Osteocyte (in vitro differentiated cells): Measurements from ENCODE around the gene CRY2. TPM values are rescaled to one million over a fixed set of nuclear protein-coding genes. Genes with fewer than 3 reads are reported as not detected.

ENCODE experiments used
- DNase-seq: peaks from one replicate; pipeline ENCODE4 v3.0.0; 2021; ENCODE audit warnings: mixed read lengths; ENCODE audit not compliant: unreplicated experiment; ENCODE audit errors: extremely low spot score
- H3K27ac Mint-ChIP-seq: one replicate; pipeline ENCODE4 v1.8.0; 2021; ENCODE audit warnings: mild to moderate bottlenecking, mixed read lengths; ENCODE audit not compliant: unreplicated experiment
- H3K27me3 Mint-ChIP-seq: one replicate; pipeline ENCODE4 v1.8.0; 2021; ENCODE audit warnings: mixed read lengths; ENCODE audit not compliant: unreplicated experiment
- H3K36me3 Mint-ChIP-seq: one replicate; pipeline ENCODE4 v1.8.0; 2021; ENCODE audit warnings: mixed read lengths; ENCODE audit not compliant: unreplicated experiment
- H3K4me1 Mint-ChIP-seq: one replicate; pipeline ENCODE4 v1.8.0; 2021; ENCODE audit warnings: mixed read lengths; ENCODE audit not compliant: unreplicated experiment
- H3K4me3 Mint-ChIP-seq: one replicate; pipeline ENCODE4 v1.8.0; 2021; ENCODE audit warnings: mild to moderate bottlenecking, moderate library complexity, mixed read lengths; ENCODE audit not compliant: unreplicated experiment
- H3K9me3 Mint-ChIP-seq: one replicate; pipeline ENCODE4 v1.8.0; 2021; ENCODE audit warnings: mixed read lengths; ENCODE audit not compliant: unreplicated experiment
- long read RNA-seq: library from polyadenylated mRNA; unstranded; transcript quantifications from one replicate; pipeline ENCODE4 v2.0.0, GENCODE V29; 2021
- total RNA-seq: library from RNA; stranded (reverse); gene quantifications from 2 replicates; pipeline ENCODE4 v1.2.1, GENCODE V29; 2021
- TF ChIP-seq, protein P1 (sequence below): fragments of 200-600 bp; sonication (generic); IDR thresholded peaks from 2 replicates; pipeline ENCODE4 v1.5.0; 2021; ENCODE audit warnings: antibody characterized with exemption, mild to moderate bottlenecking, moderate library complexity

The CRY2 gene
- 18.2 and 18.6 TPM in 2 replicates for total RNA-seq
- long read RNA-seq, full-length matches to known transcripts, result 18 of 27 reads
- long read RNA-seq, partial matches to known transcripts, result 3 of 27 reads
- long read RNA-seq, other reads (novel, unspliced or antisense), result 6 of 27 reads

DNA sequence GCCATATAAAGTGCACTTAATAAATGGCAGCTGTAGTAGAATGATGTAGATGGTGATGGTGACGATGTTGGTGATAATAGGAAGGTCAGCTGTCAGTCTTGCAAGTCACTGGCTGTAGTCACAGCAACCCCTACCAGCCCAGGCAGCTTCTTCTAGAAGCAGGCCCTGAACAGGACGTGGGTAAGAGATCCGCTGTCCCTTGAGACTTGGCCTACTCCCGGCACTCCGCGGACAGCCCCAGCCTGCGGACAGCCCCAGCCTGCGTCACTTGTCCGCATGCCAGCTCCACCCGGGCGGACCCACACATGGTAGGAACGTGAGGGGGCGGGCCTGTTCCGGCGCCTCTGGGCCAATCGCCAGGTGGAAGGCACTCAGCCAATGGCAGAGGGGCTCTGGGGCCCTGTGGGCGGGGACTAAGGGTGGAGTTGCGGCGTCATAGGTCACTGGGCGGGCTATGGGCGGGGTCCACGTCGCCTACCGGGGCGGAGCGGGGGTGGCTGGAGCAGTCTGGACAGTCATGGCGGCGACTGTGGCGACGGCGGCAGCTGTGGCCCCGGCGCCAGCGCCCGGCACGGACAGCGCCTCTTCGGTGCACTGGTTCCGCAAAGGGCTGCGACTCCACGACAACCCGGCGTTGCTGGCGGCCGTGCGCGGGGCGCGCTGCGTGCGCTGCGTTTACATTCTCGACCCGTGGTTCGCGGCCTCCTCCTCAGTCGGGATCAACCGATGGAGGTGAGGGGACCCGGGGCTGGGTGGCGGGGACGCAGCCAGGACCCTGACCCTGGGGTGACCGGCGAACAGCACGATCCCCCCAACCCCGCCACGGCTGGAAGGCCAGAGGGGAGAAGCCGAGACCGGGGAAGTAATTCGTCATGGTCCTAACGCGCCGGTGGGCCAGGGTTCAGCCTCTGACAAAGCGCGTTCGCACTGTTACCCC lies at the start of gene CRY2:
Gene CRY2 (plus strand): TSS at position 502 of the 937 bp plus-strand sequence. CDS start 16 bp downstream, at position 518.
- peaks cover 21% of the 10 kb centered on the region for H3K4me1 Mint-ChIP-seq
- peak; percentile 100 for DNase-seq
- H3K36me3 Mint-ChIP-seq, result no peaks in the 10 kb centered on the region
- H3K9me3 Mint-ChIP-seq, result no peaks in the 10 kb centered on the region
- H3K4me3 Mint-ChIP-seq, result peak within 1 kb of the TSS; percentile 81
- H3K27ac Mint-ChIP-seq, result peak within 1 kb of the TSS; percentile 77
- TF ChIP-seq, protein P1, sequence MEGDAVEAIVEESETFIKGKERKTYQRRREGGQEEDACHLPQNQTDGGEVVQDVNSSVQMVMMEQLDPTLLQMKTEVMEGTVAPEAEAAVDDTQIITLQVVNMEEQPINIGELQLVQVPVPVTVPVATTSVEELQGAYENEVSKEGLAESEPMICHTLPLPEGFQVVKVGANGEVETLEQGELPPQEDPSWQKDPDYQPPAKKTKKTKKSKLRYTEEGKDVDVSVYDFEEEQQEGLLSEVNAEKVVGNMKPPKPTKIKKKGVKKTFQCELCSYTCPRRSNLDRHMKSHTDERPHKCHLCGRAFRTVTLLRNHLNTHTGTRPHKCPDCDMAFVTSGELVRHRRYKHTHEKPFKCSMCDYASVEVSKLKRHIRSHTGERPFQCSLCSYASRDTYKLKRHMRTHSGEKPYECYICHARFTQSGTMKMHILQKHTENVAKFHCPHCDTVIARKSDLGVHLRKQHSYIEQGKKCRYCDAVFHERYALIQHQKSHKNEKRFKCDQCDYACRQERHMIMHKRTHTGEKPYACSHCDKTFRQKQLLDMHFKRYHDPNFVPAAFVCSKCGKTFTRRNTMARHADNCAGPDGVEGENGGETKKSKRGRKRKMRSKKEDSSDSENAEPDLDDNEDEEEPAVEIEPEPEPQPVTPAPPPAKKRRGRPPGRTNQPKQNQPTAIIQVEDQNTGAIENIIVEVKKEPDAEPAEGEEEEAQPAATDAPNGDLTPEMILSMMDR, result no peak
- peaks cover 19% of the 10 kb centered on the region for H3K27me3 Mint-ChIP-seq

DNA sequence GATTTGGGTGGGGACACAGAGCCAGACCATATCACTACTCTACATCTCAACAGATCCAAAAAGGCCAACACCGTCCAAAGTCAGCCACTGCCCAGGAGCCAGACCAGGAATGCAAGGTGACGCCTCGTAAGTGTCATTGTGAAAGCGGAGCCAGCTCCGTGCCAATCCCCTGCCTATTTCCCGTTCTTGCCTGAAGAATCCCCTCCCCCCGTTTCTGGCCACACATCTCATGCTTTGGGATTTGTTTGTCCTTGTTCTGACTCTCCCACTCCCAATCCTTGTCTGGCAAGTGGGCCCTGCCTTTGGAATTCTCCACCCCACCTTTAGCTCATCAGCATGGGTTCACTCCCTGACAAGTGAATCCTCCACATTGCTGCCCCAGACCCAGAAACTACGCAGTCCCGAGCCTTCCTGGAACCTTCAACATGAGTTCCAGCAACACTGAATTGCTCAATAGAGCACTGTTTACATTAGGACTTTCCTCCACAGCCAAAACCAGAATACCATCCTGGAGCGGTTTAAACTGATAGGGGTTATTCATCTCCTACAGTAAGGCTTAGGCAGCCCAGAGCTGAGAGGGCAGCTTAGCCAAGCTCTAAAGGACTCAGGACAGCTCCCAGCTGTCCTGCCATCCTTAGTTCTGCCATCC lies 48.4 kb upstream of the CRY2 start:
- no peaks in the 10 kb centered on the region for H3K36me3 Mint-ChIP-seq
- H3K9me3 Mint-ChIP-seq, result no peaks in the 10 kb centered on the region
- no peak overlapping the region for H3K27ac Mint-ChIP-seq
- peak; percentile 40 for DNase-seq
- peaks cover 9% of the 10 kb centered on the region for H3K27me3 Mint-ChIP-seq
- H3K4me3 Mint-ChIP-seq, result no peak overlapping the region
- H3K4me1 Mint-ChIP-seq, result peaks cover 7% of the 10 kb centered on the region
- TF ChIP-seq, protein P1, result no peak

DNA sequence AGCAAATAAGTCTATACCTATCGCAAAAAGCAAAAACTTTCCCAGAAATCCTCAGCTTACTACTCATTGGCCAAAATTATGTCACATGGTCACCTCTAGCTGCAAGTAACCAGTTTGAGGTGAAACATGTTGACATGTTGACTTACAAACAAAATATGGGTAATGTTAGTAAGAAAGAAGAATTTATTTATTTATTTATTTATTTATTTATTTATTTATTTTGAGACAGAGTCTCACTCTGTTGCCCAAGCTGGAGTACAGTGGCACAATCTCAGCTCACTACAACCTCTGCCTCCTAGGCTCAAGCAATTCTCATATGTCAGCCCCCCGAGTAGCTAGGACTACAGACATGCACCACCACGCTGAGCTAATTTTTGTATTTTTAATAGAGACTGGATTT lies 47.7 kb upstream of the CRY2 start:
- Mint-ChIP-seq H3K27ac (no peak overlapping the region), H3K36me3 (no peaks in the 10 kb centered on the region), H3K27me3 (peaks cover 4% of the 10 kb centered on the region), H3K9me3 (no peaks in the 10 kb centered on the region), H3K4me1 (peaks cover 7% of the 10 kb centered on the region), H3K4me3 (no peak overlapping the region)
- TF ChIP-seq, protein P1, result no peak
- peak; percentile 40 for DNase-seq

GRCh38 chr11:45800261-45800660 lies 47.0 kb upstream of the CRY2 start:
- TF ChIP-seq, protein P1, result no peak
- no peaks in the 10 kb centered on the region for H3K36me3 Mint-ChIP-seq
- H3K27me3 Mint-ChIP-seq, result peaks cover 4% of the 10 kb centered on the region
- peaks cover 7% of the 10 kb centered on the region for H3K4me1 Mint-ChIP-seq
- no peaks in the 10 kb centered on the region for H3K9me3 Mint-ChIP-seq
- H3K4me3 Mint-ChIP-seq, result no peak overlapping the region
- no peak for DNase-seq
- H3K27ac Mint-ChIP-seq, result no peak overlapping the region
